GM12874 (cell line): Measurements from ENCODE around the gene GPRC5C.

ENCODE experiments used
- CTCF ChIP-seq: IDR thresholded peaks from 2 replicates; pipeline ENCODE4 v1.5.1; 2011; ENCODE audit warnings: low read depth, mild to moderate bottlenecking, control low read depth, low read length, moderate library complexity; ENCODE audit not compliant: insufficient read depth

The GPRC5C gene

GRCh38 chr17:74389937-74390679 is 41.8 kb upstream of the GPRC5C start:
- TF ChIP-seq CTCF = no peak

DNA sequence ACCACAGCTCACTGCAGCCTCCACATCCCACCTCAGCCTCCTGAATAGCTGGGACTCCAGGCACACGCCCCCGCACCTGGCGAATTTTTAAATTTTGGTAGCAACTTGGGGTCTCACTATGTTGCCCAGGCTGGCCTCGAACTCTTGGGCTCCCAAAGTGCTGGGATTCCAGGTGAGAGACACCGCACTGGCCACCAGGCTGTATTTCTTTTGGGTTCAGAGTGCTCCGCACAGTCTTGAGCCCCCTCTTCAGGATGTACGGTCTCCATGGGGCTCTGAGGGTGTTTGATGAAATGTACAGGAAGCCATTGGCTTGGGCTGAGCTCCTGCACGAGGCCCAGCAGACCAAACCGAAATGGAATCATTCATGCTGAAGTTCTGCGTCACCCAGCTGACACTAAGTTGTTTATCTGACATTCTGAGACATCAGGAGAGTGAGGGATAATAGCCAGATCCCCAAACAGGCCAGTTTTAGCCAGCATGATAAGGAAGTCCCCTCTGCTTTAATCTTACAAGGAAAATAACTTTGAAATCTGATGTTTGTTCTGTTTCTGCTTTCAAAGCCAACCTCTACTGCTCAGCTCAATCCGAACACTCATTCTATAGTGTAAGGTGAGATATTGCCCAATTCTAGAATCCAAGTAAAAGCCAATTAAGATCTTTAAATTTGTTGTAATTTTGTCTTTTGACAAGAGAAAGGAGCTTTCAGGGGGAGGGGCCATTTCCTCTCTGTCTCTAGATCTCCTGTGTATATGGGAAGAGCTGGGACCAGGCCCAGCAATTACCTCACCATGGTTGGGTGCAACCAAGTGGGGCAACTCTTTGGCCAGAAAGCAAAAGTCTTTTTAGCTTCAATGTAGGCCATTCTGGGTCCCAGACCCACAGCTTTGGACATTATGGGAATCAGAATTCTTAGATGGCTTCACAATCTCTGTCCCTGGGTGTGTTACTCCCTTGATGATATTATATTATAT is 40.9 kb upstream of the GPRC5C start:
- TF ChIP-seq CTCF = no peak

- no peak for TF ChIP-seq CTCF
Measured at GRCh38 chr17:74391771-74392170, 40.1 kb upstream of the GPRC5C start.

- no peak for TF ChIP-seq CTCF
Measured at GRCh38 chr17:74392848-74393247, 39.0 kb upstream of the GPRC5C start.

GRCh38 chr17:74393346-74393942 is 38.4 kb upstream of the GPRC5C start:
- TF ChIP-seq CTCF = no peak

GRCh38 chr17:74394275-74394950 is 37.5 kb upstream of the GPRC5C start:
- TF ChIP-seq CTCF = no peak
